Activated T-cell treated with anti-CD3 and anti-CD28 coated beads, Interleukin-2, amount 50 U/mL, for 24 hours (primary cell): ENCODE measurements around the gene GOLGA2.

ENCODE experiments used
- DNase-seq: peaks from one replicate; pipeline ENCODE4 v3.0.0-alpha.2; 2020
- H3K27ac Mint-ChIP-seq: 2 replicates; pipeline ENCODE4 v1.8.0; 2020; ENCODE audit warnings: mild to moderate bottlenecking, mixed read lengths
- H3K27me3 Mint-ChIP-seq: 2 replicates; pipeline ENCODE4 v1.8.0; 2020; ENCODE audit warnings: mixed read lengths
- H3K36me3 Mint-ChIP-seq: 2 replicates; pipeline ENCODE4 v1.8.0; 2020; ENCODE audit warnings: low read depth, mixed read lengths
- H3K4me1 Mint-ChIP-seq: 2 replicates; pipeline ENCODE4 v1.8.0; 2020; ENCODE audit warnings: low read depth, mixed read lengths
- H3K4me3 Mint-ChIP-seq: 2 replicates; pipeline ENCODE4 v1.8.0; 2020; ENCODE audit warnings: mild to moderate bottlenecking, moderate library complexity, mixed read lengths
- H3K9me3 Mint-ChIP-seq: 2 replicates; pipeline ENCODE4 v1.8.0; 2020; ENCODE audit warnings: mixed read lengths

The GOLGA2 gene, protein sequence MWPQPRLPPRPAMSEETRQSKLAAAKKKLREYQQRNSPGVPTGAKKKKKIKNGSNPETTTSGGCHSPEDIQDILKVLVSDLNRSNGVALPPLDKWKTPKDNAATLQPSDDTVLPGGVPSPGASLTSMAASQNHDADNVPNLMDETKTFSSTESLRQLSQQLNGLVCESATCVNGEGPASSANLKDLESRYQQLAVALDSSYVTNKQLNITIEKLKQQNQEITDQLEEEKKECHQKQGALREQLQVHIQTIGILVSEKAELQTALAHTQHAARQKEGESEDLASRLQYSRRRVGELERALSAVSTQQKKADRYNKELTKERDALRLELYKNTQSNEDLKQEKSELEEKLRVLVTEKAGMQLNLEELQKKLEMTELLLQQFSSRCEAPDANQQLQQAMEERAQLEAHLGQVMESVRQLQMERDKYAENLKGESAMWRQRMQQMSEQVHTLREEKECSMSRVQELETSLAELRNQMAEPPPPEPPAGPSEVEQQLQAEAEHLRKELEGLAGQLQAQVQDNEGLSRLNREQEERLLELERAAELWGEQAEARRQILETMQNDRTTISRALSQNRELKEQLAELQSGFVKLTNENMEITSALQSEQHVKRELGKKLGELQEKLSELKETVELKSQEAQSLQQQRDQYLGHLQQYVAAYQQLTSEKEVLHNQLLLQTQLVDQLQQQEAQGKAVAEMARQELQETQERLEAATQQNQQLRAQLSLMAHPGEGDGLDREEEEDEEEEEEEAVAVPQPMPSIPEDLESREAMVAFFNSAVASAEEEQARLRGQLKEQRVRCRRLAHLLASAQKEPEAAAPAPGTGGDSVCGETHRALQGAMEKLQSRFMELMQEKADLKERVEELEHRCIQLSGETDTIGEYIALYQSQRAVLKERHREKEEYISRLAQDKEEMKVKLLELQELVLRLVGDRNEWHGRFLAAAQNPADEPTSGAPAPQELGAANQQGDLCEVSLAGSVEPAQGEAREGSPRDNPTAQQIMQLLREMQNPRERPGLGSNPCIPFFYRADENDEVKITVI

DNA sequence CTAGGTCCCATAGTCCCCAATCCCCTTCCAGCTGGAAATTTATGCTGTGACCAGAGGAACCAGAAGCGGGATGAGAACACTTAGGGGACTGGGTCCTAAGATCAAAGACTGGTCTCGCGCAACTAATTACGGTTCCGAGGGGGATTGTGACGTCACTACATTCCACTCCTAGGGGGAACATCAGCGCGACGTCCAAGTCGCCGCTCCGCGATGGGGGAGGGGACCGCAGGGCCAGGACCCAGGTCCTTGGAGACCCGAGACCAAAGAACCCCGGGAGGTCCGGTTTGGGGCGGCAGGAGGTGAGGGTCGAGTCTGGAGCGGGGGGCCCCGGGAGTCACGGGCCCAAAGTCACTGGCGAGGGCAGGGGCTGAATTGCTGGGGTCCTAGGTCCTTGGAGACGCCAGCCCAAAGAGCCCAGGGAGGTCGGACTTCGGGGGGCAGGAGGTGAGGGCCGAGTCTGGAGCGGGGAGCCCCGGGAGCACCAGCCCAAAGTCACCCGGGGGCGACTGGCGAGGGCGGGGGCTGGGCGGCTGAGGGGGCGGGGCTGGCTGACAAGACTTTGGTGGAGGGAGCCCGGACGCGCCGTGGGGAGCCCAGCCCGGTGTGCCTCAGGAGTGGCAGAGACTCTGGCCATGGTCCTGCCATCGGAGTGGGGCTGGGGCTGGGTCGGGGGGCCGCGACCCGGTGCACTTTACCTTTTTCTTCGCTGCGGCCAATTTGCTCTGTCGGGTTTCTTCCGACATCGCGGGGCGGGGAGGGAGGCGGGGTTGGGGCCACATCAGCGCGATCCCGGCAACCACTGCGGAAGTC, at the start of gene GOLGA2:
Gene GOLGA2, minus strand, starts transcription at position 810 of the 810 bp plus-strand sequence. Its CDS starts 31 bp downstream, at position 779.
- peak within 1 kb of the TSS; percentile 98 for H3K4me3 Mint-ChIP-seq
- peak within 1 kb of the TSS; percentile 97 for H3K27ac Mint-ChIP-seq
- no peaks in the 10 kb centered on the region for H3K9me3 Mint-ChIP-seq
- H3K36me3 Mint-ChIP-seq = peaks cover 44% of the 10 kb centered on the region
- H3K27me3 Mint-ChIP-seq = no peaks in the 10 kb centered on the region
- H3K4me1 Mint-ChIP-seq = peaks cover 47% of the 10 kb centered on the region
- DNase-seq = no peak

DNA sequence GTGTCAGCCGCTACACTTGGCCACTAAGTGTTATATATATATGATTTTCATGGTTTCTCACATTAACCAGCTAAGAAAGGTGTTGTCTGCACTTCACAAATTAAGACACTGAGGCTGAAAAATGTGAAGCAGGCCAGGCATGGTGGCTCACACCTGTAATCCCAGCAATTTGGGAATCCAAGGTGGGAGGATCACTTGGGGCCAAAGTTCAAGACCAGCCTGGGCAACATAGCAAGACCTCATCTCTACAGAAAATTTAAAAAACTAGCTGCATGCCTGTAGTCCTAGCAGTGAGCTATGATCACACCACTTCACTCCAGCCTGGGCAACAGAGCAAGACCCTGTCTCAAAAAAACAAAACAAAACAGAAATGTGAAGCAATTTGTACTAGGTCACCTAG, 48.6 kb upstream of the GOLGA2 start:
- peak overlapping the region; percentile 100 for H3K27ac Mint-ChIP-seq
- DNase-seq = no peak
- peaks cover 34% of the 10 kb centered on the region for H3K4me1 Mint-ChIP-seq
- no peaks in the 10 kb centered on the region for H3K27me3 Mint-ChIP-seq
- H3K9me3 Mint-ChIP-seq = no peaks in the 10 kb centered on the region
- peaks cover 76% of the 10 kb centered on the region for H3K36me3 Mint-ChIP-seq
- peak overlapping the region; percentile 92 for H3K4me3 Mint-ChIP-seq

DNA sequence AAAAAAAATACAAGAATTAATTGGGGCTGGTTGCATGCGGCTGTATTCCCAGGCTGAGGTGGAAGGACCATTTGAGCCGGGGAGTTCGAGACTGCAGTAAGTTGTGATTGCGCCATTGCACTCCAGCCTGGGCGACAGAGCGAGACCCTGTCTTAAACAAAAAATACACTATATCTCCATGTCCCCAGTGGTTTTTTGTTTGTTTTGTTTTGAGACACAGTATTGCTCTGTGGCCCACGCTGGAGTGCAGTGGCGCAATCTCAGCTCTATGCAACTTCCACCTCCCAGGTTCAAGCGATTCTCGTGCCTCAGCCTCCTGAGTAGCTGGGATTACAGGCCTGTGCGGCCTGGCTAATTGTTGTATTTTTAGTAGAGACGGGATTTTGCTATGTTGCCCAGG, 48.0 kb upstream of the GOLGA2 start:
- Mint-ChIP-seq H3K4me1 (peaks cover 34% of the 10 kb centered on the region), H3K36me3 (peaks cover 76% of the 10 kb centered on the region), H3K4me3 (peak overlapping the region; percentile 92), H3K27ac (peak overlapping the region; percentile 100), H3K27me3 (no peaks in the 10 kb centered on the region), H3K9me3 (no peaks in the 10 kb centered on the region)
- DNase-seq = no peak

DNA sequence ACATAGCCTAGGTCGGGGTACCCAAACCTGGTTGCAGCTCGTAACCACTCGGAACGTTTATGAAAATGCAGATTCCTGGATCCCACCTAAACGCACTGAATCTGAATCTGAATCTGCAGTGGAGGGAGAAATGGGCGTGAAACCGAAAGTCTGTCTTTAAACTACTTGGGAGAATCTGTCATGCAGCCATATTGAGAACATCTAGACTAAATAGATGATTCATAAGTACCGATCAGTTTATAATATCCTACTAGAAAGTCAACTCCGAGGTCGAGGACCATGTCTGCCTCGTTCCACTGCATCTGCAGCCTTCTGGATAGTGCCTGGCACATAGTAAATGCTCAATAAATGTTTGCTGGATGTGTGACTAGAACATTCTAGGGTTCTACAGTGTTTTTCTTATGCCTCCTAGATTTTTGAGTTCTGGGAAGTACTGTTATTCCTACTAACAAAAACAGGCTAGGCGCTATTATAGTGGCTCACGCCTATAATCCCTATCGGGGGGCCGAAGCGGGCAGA, 47.5 kb upstream of the GOLGA2 start:
- Mint-ChIP-seq H3K9me3 (no peaks in the 10 kb centered on the region), H3K4me3 (peak overlapping the region; percentile 92), H3K36me3 (peaks cover 75% of the 10 kb centered on the region), H3K27me3 (no peaks in the 10 kb centered on the region), H3K27ac (peak overlapping the region; percentile 100), H3K4me1 (peaks cover 34% of the 10 kb centered on the region)
- DNase-seq = no peak

DNA sequence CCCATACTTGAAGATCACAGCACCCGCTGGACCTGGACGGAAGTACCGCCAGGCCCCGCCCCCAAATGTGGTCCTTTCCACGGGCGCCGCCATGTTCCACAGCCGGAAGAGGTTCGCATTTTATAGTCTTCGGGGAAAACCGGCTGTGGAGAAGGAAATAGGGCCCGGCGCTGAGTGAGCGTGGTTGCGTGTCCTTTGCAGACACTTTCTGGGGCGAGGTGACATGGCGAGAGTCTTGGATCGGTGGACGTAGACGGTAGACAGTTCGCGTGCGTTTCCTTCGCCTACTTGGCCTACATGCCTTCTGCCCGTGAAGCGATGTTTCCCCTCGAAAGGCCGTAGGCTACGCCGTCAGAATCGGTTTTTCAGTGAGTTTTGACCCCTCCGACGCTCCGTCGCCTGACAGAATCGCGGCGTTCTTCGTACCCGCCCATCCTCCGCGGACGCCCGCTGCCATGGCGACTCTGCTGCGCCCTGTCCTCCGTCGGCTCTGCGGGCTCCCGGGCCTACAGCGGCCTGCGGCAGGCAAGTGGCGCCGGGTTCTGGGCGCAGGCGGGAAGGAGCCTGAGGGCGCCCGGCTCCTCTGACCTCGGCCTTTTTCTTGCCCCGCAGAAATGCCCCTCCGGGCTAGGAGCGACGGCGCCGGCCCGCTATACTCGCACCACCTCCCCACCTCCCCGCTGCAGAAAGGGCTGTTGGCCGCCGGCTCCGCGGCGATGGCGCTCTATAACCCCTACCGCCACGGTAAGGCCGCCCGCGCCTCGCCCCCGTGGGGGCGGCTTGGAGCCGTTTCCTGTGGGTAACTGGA, 46.8 kb upstream of the GOLGA2 start, which contains the start of the genes COQ4 and TRUB2:
Gene COQ4, plus strand, starts transcription at position 436 of the 808 bp plus-strand sequence. Its CDS starts 20 bp downstream, at position 456.
Gene TRUB2, minus strand, starts transcription at position 44 of the 808 bp plus-strand sequence. Its CDS starts 39 bp downstream, at position 5.
- Mint-ChIP-seq H3K4me1 (peaks cover 34% of the 10 kb centered on the region), H3K36me3 (peaks cover 74% of the 10 kb centered on the region), H3K27ac (peak within 1 kb of the TSS; percentile 100), H3K27me3 (no peaks in the 10 kb centered on the region), H3K4me3 (peak within 1 kb of the TSS; percentile 92), H3K9me3 (no peaks in the 10 kb centered on the region)
- peak; percentile 93 for DNase-seq

DNA sequence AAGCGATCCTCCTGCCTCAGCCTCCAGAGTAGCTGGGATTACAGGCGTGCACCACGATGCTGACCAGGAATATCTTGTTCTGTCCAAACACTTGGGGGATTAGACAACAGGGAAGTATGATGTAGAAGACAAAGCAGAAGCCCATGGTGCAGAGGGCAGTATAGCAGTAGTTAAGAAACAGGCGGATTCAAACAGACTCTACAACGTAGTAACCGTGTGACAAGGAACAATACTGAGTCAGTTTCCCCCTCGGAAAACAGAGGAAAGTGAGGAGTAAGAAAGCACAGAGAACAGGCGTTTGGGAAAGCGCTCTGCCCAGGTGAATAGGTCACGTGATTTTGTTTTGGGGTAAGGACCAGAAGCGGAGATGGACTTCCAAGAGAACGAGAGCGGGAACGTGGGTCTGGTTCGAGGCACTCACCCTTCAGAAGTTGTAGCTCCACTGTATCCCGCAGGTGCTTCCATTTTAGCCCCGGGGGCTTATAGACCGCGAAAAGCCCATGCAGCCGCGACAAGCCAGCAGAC, 46.1 kb upstream of the GOLGA2 start:
- peak overlapping the region; percentile 100 for H3K27ac Mint-ChIP-seq
- H3K4me3 Mint-ChIP-seq = peak overlapping the region; percentile 92
- peaks cover 34% of the 10 kb centered on the region for H3K4me1 Mint-ChIP-seq
- no peaks in the 10 kb centered on the region for H3K9me3 Mint-ChIP-seq
- peaks cover 78% of the 10 kb centered on the region for H3K36me3 Mint-ChIP-seq
- DNase-seq = no peak
- no peaks in the 10 kb centered on the region for H3K27me3 Mint-ChIP-seq

DNA sequence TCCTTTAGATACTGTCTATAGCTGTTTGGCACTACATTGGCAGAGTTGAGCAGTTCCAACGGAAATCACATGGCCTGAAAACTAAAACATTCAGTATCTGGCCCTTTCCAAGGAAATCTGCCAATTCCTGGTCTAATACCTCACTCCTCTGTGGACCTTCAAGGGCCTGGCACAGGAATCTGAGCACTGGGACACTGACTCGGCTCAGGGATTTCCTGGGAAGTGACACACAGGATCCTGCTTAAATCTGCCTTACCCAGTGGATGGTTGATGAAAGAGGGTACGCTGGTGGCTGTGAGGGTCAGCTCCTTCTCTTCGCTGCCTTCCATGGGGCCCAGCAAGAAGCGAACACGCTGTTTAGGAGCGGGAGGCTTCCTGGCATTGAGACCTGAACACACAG, 45.5 kb upstream of the GOLGA2 start:
- no peaks in the 10 kb centered on the region for H3K9me3 Mint-ChIP-seq
- peaks cover 34% of the 10 kb centered on the region for H3K4me1 Mint-ChIP-seq
- H3K36me3 Mint-ChIP-seq = peaks cover 82% of the 10 kb centered on the region
- H3K27me3 Mint-ChIP-seq = no peaks in the 10 kb centered on the region
- H3K4me3 Mint-ChIP-seq = peak overlapping the region; percentile 92
- DNase-seq = no peak
- peak overlapping the region; percentile 71 for H3K27ac Mint-ChIP-seq

DNA sequence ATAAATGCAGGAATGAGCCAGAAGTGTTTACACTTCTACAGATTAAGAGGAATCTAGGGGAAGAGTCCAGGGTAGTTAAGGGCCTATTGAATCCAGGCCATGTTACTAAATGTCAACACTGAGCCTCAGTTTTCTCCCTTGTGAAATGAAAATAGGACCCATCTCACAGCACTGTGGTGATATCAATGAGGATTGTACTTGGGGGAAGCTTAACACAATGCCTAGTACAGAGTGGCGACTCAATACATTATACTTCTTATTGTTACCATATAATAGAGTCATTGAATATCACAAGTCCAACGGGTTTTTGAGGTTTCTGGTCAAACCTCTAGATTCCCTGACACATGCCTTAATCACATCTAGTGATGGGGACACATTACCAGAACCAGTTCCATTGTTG, 41.8 kb upstream of the GOLGA2 start:
- no peaks in the 10 kb centered on the region for H3K9me3 Mint-ChIP-seq
- H3K27ac Mint-ChIP-seq = peak overlapping the region; percentile 55
- H3K4me3 Mint-ChIP-seq = no peak overlapping the region
- DNase-seq = no peak
- H3K36me3 Mint-ChIP-seq = peaks cover 77% of the 10 kb centered on the region
- H3K4me1 Mint-ChIP-seq = peaks cover 6% of the 10 kb centered on the region
- no peaks in the 10 kb centered on the region for H3K27me3 Mint-ChIP-seq

DNA sequence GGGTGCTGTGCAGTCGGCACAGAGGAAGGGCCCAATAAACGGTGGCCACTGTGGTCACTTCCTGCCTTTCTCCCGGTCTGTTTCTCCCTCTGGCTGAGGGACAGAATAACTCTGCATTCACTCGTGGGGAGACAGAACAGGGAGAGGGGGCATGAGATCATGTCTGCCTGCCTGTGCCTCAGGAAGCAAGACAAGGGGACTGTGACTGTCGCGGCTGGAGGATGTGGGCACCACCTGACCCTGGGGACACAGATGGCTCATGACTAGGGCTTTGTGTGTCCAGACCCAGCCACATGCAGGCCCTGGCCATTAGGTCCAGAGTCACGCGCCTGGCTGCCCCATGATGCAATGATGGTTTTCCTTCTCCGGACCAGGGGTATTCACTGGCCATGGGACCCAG, 40.6 kb upstream of the GOLGA2 start:
- Mint-ChIP-seq H3K9me3 (no peaks in the 10 kb centered on the region), H3K4me3 (no peak overlapping the region), H3K27ac (no peak overlapping the region), H3K27me3 (no peaks in the 10 kb centered on the region), H3K4me1 (peaks cover 5% of the 10 kb centered on the region), H3K36me3 (peaks cover 74% of the 10 kb centered on the region)
- no peak for DNase-seq

DNA sequence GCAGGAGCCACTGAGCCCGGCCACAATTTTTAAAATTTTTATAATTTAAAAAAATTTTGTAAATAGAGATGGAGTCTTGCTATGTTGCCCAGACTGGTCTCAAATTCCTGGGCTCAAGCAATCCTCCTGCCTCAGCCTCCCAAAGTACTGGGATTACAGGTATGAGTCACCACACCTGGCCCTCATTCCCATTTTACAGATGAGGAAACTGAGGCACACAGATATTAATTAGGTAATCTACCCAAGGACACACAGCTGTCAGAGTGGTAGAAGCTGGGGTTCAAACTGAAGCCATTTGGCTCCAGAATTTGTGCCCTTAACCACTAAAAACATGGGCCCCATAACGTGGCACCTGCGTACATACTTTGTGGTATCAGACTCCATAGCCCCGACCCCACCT, 38.9 kb upstream of the GOLGA2 start:
- H3K9me3 Mint-ChIP-seq = no peaks in the 10 kb centered on the region
- no peaks in the 10 kb centered on the region for H3K27me3 Mint-ChIP-seq
- DNase-seq = no peak
- no peak overlapping the region for H3K27ac Mint-ChIP-seq
- H3K4me3 Mint-ChIP-seq = no peak overlapping the region
- H3K36me3 Mint-ChIP-seq = peaks cover 80% of the 10 kb centered on the region
- no peaks in the 10 kb centered on the region for H3K4me1 Mint-ChIP-seq

DNA sequence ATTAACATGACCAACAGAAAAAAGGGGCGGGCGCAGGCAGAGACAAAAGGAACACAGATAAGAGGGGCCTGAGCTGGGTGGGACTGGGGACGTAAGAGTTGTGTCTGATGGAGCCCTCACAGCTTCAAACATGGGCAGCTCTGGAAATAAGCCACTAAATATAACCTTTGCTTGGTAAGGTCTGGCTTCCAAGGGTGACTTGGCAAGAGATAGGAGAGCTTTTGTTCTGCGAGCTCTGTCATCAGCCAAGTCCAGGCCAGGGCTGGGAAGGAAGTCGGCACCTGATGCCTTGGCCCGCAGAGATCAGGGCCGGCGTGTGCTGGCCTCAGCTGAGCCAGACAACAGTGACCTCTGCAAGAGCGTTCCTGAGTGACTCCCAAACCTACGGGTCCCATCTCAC, 34.7 kb upstream of the GOLGA2 start:
- peaks cover 70% of the 10 kb centered on the region for H3K36me3 Mint-ChIP-seq
- H3K4me3 Mint-ChIP-seq = no peak overlapping the region
- H3K9me3 Mint-ChIP-seq = no peaks in the 10 kb centered on the region
- no peak overlapping the region for H3K27ac Mint-ChIP-seq
- DNase-seq = no peak
- H3K27me3 Mint-ChIP-seq = no peaks in the 10 kb centered on the region
- H3K4me1 Mint-ChIP-seq = peaks cover 1% of the 10 kb centered on the region

DNA sequence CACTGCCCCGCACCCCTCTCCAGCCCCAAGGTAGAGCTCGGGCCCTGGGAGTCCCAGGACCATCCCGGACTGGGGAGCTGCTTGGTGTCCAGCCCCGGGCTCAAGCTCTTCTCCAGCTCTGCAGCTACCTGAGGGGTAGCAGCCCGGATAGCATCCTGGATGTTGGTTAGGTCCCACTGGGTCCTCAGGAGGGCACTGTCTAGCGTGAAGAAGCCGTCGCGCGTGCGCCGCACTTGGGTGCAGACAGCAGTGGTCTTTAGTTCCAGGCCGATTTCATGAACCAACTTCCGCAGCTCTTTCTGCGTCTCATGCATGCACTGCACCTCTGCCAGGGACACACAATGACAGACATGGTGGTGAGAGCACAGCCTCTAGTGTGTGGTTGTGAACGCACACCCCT, 33.7 kb upstream of the GOLGA2 start:
- H3K27ac Mint-ChIP-seq = peak overlapping the region; percentile 34
- H3K27me3 Mint-ChIP-seq = no peaks in the 10 kb centered on the region
- peaks cover 1% of the 10 kb centered on the region for H3K4me1 Mint-ChIP-seq
- H3K36me3 Mint-ChIP-seq = peaks cover 61% of the 10 kb centered on the region
- no peak overlapping the region for H3K4me3 Mint-ChIP-seq
- DNase-seq = no peak
- H3K9me3 Mint-ChIP-seq = no peaks in the 10 kb centered on the region

DNA sequence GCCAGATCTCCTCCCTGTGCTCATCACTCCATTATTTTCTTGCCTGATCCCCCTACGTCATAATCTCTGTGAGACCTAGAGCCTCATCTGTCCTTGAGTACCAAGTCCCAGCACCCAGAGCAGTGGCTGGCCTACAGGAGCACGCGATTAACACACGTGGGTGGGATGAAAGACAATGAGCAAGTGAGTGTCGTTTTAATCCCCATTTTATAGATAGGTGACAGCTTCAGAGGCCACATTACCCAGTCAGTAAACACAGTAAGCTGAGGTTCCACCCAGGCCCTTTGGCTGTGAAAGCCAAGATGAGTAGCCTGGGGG, 29.1 kb upstream of the GOLGA2 start:
- DNase-seq = no peak
- Mint-ChIP-seq H3K9me3 (no peaks in the 10 kb centered on the region), H3K4me1 (peaks cover 1% of the 10 kb centered on the region), H3K4me3 (no peak overlapping the region), H3K27me3 (no peaks in the 10 kb centered on the region), H3K36me3 (peaks cover 27% of the 10 kb centered on the region), H3K27ac (no peak overlapping the region)
